GOT3 (cell line): ENCODE data around the gene DLD.
"Not testable (repeated sequence)": the region's sequence is repeated elsewhere in the genome, so short reads cannot be mapped to it uniquely, and the experiment has no call there.

Source experiments
- DNase-seq: peaks from one replicate; lab custom pipeline; 2025; ENCODE audit warnings: mixed read lengths; lab: John Stamatoyannopoulos, UW

DLD gene

GRCh38 chr7:107874605-107875446 is 16.2 kb upstream of the DLD start:
- DNase-seq: no peak

- DNase-seq: no peak
Measured at GRCh38 chr7:107876916-107877315, 14.1 kb upstream of the DLD start.

GRCh38 chr7:107877731-107878382 is 13.1 kb upstream of the DLD start:
- no peak for DNase-seq

DNA sequence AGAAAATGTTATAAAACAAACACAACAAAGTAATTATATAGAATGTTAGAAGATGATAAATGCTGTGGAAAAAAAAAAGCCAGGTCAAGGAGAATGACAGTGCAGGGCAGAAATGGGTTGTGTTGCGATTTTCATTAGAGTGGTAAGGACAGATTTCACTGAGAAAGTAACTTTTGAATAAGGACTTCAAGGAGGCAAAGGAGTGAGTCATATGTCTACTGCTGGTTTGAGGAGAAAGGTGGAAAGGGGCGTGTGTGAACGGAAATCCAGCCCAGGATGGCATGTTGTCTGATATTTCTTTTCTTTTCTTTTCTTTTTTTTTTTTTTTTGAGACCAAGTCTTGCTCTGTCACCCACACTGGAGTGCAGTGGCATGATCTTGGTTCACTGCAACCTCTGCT is 12.3 kb upstream of the DLD start:
- no peak for DNase-seq

DNA sequence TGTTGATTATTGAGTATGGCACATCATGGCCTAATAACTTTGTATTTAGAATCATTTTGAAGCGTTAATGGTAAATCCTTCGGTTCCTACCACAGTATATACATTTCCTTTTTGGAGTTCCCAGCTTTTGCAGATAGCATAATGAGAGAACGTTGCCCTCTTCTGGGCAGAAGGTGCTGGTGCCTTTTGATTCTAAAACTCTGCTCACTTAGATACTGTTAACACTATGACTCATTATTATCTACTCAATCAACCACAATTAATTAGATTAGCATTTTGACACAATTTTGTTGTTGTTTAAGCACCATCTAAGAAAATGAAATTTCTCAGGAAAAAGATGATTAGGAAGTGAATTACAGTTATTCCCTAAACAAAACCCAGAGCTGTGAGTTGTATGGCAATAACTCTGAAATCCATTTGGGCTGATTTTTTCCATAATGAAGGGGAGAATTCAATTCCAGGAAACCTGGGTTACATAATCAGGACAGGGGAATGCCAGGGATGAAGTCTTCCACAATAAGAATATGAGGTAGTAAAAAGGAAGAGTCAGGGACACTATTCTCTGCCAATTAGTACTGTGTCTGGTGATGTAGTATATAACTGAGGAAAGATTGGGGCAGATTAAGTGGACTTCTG is 11.5 kb upstream of the DLD start:
- DNase-seq: no peak

- no peak for DNase-seq
Measured at GRCh38 chr7:107882766-107883165, 8.2 kb upstream of the DLD start.

DNA sequence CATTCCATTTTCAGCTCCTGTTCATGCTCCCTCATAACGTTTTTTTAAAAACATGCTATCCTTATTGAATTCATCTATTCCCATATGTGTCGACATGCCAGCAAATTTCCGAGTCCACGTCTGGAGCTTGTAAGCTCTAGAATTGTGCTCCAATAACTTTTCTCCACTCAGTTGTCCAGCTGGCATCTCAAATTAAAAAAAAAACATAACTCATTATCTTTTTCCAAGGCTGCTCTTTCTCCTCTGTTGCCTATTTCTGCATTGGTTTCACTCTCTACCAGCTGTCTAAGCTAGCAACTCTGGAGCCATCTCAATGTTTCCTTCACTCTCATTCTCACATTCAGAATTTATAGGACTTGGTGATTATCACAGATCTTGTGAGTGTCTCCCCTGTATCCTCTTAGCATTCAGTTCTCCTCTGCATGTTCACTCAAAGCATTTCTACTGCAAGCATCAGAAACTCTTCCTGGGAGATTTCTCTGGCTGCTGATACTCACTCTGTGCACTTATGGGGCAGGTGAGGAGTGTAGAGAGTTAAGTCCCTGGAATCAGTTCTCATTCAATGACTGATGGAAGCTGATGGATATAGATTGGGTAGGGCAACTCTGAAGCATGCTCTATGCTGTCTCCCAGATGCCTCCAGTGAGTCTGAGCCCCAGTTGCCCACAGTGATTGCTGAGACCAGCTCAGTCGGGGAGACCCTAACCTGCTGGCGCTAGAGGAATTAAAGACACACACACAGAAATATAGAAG is 6.7 kb upstream of the DLD start:
- no peak for DNase-seq

DNA sequence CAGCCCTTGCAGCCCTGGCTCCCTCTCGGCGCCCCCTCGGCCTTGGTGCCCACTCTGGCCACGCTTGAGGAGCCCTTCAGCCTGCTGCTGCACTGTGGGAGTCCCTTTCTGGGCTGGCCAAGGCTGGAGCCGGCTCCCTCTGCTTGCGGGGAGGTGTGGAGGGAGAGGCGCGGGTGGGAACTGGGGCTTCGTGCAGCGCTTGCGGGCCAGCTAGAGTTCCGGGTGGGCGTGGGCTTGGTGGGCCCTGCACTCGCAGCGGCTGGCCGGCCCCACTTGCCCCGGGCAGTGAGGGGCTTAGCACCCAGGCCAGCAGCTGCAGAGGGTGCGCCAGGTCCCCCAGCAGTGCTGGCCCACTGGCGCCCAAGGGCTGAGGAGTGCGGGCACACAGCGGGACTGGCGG is 3.2 kb upstream of the DLD start:
- DNase-seq: not testable (repeated sequence)

DNA sequence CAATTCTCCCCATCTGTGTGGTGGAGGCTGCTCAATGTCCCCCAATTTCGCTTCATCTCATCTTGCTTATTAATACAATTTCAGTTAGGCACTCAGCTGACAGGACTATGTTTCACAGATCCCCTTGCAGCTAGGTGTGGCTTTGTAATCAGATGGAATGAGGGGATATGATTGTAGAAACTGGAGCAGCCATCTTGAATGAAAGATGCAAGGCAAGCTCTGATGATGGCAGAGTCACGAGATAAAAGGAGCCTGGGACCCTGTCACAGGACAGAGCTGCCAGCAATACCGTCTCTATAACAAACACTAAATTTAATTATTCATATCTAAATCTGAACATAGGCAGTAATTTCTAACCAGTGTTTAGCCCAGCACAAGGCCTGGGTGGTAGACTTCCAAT is 991 bp upstream of the DLD start:
- DNase-seq: no peak

DNA sequence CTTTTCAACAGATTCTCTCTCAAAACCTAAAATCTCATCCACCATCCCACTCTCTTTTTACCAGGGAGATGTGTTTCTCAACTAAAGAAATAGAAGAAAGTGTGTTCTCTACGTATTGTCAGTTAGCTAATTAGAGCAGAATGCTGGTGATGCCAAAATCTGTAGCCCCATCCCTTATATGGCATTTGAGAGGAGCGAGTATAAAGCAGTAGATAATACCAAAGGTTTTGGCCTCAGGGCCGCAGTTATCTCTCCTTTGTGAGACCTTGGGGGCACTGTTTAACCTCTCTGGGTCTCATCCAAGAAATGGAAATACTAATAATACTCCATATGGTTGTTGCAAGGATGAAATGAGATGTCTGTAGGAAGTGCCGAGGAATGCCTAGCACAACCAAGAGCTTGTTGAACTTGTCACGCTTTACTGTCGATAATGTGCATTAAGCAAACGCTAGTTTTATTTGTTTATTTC is 456 bp upstream of the DLD start:
- DNase-seq: no peak

GRCh38 chr7:107891636-107892366 is 818 bp downstream of the DLD start:
- no peak for DNase-seq

GRCh38 chr7:107892367-107892741 is 1.4 kb downstream of the DLD start:
- DNase-seq: not testable (repeated sequence)

DNA sequence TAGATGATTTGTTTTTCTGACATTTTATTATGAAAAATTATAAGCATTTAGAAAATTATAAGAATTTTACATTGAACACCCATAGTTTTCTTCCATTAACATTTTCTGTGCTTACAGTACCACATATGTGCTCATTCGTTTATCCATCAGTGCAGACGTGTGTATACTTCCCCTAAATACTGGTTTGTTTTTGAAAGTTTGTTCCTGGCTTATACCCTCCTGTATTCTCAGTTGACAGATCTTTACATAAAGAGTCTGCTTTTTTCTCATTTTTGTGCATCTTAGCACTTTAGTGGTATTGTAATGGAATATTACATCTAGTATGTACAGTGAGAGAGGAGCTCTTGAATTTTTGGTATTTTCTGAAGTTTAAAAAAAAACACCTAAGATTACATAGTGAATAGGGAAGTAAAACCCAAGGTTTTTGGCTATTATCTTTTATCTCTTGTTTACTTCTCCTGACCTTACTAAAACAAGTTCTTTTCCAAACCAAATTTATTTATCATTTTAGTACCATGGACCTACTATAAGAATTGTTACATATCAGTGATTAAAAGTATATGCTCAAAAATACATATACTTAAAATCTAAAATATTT is 8.1 kb downstream of the DLD start:
- no peak for DNase-seq

DNA sequence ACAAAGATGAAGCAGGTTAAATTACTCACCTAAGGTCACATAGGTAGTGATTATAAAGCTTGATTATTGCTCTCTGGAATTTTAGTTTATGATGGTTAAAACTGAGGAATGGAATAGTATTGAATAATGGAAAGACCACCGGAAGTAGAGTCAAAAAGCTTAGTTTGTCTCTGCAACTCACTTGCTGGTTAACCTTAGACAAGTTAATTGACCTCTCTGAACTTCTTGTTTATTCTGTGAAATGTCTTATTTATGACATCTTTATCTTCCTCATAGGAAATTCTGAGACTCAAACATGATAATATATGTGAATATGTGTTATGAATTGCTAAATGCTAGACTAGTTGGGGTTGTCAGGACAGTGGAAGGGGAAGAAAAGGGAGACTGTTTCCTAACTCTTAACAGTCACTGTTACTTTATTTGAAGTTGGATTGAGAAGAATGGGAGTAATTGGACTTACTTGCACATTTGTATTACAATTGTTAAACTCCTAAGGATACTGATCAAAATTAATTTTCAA is 9.6 kb downstream of the DLD start:
- no peak for DNase-seq

DNA sequence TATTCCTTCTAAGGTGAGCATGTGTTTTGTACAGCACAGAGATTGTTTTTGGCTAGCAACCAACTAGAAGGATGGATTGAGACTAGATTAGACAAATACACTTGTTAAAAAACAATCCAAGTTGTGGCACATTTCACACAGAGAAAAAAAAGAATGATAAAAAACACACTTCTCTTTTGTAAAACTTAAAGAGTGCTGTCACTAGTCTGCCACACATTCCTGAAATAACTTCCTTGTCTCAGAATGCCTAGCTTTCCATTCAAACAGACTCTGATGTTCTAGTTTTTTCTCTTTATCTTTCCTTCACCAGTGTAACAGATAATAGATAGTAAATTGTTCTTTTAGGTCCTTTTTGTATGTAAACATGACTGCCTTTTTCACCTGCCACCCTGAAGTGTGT is 11.4 kb downstream of the DLD start:
- no peak for DNase-seq

- DNase-seq: no peak
Measured at GRCh38 chr7:107907790-107908189, 16.8 kb downstream of the DLD start.

DNA sequence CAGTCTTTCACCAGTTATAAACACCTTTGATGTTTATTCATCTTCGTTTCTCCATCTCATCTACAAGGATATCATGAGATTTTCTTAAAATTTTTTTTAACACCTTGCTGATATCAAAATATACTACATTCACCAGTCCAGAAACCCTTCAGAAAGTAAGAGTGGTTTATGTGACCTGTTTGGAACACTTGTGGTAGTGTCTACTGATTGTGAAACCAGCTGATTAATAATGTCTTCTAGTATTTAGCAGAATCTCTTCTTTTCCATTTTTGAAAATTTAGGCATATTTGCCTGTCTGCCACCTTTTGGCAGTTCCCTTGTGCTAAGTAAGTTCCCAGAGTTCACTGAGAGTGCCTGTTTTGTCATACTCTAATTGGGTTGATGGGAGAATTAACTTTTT is 18.5 kb downstream of the DLD start:
- DNase-seq: no peak

DNA sequence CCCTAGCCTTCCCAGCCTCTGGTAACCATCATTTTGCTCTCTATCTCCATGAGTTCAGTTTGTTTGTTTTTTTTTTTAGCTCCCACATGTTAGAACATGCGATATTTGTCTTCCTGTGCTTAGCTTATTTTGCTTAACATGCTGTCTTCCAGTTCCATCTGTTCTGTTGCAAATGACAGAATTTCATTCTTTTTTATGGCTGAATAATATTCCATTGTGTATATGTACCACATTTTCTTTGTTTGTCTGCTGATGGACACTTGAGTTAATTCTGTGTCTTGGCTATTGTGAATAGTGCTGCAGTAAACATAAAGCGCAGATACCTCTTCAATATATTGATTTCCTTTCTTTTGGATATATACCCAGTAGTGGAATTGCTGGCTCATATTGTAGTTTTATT is 21.0 kb downstream of the DLD start:
- DNase-seq: no peak

GRCh38 chr7:107913851-107914250 is 22.9 kb downstream of the DLD start:
- DNase-seq: no peak

- DNase-seq: no peak
Measured at GRCh38 chr7:107914831-107915230, 23.8 kb downstream of the DLD start.

GRCh38 chr7:107915541-107915940 is 24.6 kb downstream of the DLD start:
- DNase-seq: no peak
